ENCODE data around the gene USP21. TPM values are rescaled to one million over a fixed set of nuclear protein-coding genes. Genes with fewer than 3 reads are reported as not detected.
A peak's percentile ranks its signal among the peaks of the same experiment; 100 is the strongest.

The USP21 gene
- total and polyA plus RNA-seq, 9 of the 15 experiments (the other 6 are each of a cell fraction or from before 2014, with no cell fraction given), result 4.9 to 52.4 (median 21.6) TPM

GRCh38 chr1:161198897-161199431 is 39.7 kb downstream of the USP21 start, which contains the start of gene ADAMTS4 (continued):
- TF ChIP-seq SNIP1 (IDR thresholded peaks at IDR 0.05; ENCODE audit: low read depth), result no peak
- TF ChIP-seq ZNF354B (CRISPR knock-in tag; IDR thresholded peaks at IDR 0.05), result no peak
- TF ChIP-seq FOXM1 (IDR thresholded peaks at IDR 0.05; ENCODE audit: low read depth), result no peak
- TF ChIP-seq FOXM1 (CRISPR knock-in tag; IDR thresholded peaks at IDR 0.05; ENCODE audit: low read depth), result no peak
- TF ChIP-seq RFX1 (IDR thresholded peaks at IDR 0.05), result no peak
- no peak for TF ChIP-seq ZFPM2 (CRISPR knock-in tag; IDR thresholded peaks at IDR 0.05)
- no peak for TF ChIP-seq SP2 (IDR thresholded peaks at IDR 0.05; ENCODE audit: extremely low read depth, low read depth, low read length, poor library complexity, severe bottlenecking)
- TF ChIP-seq MTA3 (IDR thresholded peaks at IDR 0.05; ENCODE audit: borderline replicate concordance), result no peak
- no peak for TF ChIP-seq POLR2H (tag; IDR thresholded peaks at IDR 0.05; ENCODE audit: low read depth)
- no peak for TF ChIP-seq ESRRB (CRISPR knock-in tag; IDR thresholded peaks at IDR 0.05; ENCODE audit: borderline replicate concordance)
- TF ChIP-seq SUPT5H (IDR thresholded peaks at IDR 0.05), result peak; percentile 56
- no peak for TF ChIP-seq RBFOX2 (IDR thresholded peaks at IDR 0.05; ENCODE audit: low read depth, low read length)
- no peak for TF ChIP-seq HEY1 (CRISPR knock-in tag; IDR thresholded peaks at IDR 0.05; ENCODE audit: borderline replicate concordance)
- TF ChIP-seq ATF3 (IDR thresholded peaks at IDR 0.05), result peak; percentile 25; the same call in 1 of the 2 replicates
- no peak for TF ChIP-seq ATF3 (CRISPR knock-in tag; conservative IDR thresholded peaks at IDR 0.05)
- no peak for TF ChIP-seq ZSCAN29 (IDR thresholded peaks at IDR 0.05)
- TF ChIP-seq NFRKB (IDR thresholded peaks at IDR 0.05; ENCODE audit: low read depth), result no peak
- no peak for TF ChIP-seq MCM7 (IDR thresholded peaks at IDR 0.05)
- TF ChIP-seq ZSCAN32 (CRISPR knock-in tag; IDR thresholded peaks at IDR 0.05), result no peak
- TF ChIP-seq NFYB (IDR thresholded peaks at IDR 0.05; ENCODE audit: extremely low read depth, insufficient read length), result no peak
- peak; percentile 15; the same call in 1 of the 2 replicates for TF ChIP-seq SMARCA4 (IDR thresholded peaks at IDR 0.05)
- TF ChIP-seq POLR2G (IDR thresholded peaks at IDR 0.05; ENCODE audit: low read depth, low read length), result no peak
- 0 out of 2 replicates have a peak, but pooled peaks have one; percentile 40 for TF ChIP-seq HBP1 (CRISPR knock-in tag; IDR thresholded peaks at IDR 0.05)
- TF ChIP-seq ZNF511 (CRISPR knock-in tag; IDR thresholded peaks at IDR 0.05), result no peak
- no peak for TF ChIP-seq XRCC5 (IDR thresholded peaks at IDR 0.05; ENCODE audit: low read depth, low read length)
- TF ChIP-seq RNF2 (IDR thresholded peaks at IDR 0.05), result no peak
- TF ChIP-seq FOS (IDR thresholded peaks at IDR 0.05; ENCODE audit: extremely low read depth, insufficient read length), result no peak
- TF ChIP-seq STAT5A (IDR thresholded peaks at IDR 0.05; ENCODE audit: borderline replicate concordance, low read length), result no peak
- TF ChIP-seq RBM14 (IDR thresholded peaks at IDR 0.05; ENCODE audit: borderline replicate concordance, insufficient read depth, low read depth, low read length), result no peak
